Dermis blood vessel endothelial cell (primary cell): ENCODE measurements around the gene GNPTG. TPM values are rescaled to one million over a fixed set of nuclear protein-coding genes. Genes with fewer than 3 reads are reported as not detected.
A peak's percentile ranks its signal among the peaks of the same experiment; 100 is the strongest.

Source experiments
- DNase-seq: peaks from one replicate; pipeline ENCODE4 v3.0.0; 2010
- total RNA-seq: library from RNA; depleted of rRNA; stranded (reverse); fragments of >200 nt; gene quantifications from 2 replicates; pipeline ENCODE4 v1.2.3, GENCODE V29; 2014

Gene GNPTG
- total RNA-seq, 1 donor from 2014 or later: 49.9 TPM

DNA sequence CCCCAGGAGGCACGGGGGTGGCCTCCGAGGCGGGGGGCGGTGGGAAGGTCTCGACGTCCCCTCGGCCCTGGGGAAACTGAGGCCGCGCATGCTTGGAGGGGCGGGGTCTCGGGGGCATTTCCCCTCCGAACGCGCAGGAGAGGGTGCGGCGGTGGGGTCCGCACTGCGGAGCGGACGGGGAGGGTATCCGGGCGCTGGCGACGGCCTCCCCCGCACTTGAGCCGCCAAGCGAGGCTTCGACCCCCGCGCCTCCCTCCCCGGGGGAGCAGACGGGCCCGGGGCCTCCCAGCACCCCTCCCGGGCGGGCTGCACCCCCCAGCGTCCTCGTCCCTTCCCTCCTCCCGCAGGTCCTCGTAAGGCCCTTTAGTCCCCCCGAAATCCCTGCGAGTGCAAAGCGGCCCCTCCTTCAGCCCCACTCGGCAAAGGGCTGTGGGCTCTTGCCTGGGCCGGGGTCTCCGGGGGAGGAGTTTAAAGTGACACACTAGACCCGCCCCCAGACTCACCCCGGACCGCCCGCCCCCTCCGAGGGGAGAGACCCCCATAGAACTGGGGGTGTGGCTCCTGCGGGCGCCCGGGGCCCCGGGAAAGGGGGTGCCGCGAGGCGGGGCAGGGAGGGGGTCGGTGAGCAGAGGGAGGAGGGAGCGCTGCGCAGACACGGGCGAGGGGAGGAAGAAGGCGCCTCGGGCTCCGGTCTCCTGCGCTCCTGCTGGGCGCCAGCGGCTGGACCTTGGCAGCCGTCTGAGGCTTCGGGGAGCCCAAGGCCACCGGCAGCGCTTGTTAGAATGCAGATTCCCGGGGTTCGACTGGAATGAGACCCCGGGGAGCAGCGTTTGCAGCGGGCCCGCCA is 17.7 kb upstream of the GNPTG start:
- no peak for DNase-seq

DNA sequence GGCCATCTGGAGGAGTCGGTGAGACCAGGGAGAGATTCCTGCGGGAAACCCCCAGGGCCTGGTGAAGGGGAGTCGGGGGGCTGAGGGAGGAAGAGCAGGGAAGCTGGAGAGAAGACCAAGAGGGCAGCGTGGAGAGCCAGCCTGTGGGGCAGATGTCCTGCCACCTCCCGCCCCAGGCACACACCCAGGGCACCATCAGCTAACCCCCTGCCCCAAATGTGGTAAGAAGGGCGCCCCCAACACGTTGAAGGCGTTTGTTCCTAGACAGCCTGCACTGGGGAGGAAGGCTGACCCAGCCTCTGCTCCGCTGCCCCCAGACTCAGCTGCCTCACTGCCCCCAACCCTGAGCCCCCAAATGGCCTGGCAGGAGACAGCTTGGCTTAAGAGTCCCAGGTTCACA is 17.0 kb upstream of the GNPTG start:
- no peak for DNase-seq

DNA sequence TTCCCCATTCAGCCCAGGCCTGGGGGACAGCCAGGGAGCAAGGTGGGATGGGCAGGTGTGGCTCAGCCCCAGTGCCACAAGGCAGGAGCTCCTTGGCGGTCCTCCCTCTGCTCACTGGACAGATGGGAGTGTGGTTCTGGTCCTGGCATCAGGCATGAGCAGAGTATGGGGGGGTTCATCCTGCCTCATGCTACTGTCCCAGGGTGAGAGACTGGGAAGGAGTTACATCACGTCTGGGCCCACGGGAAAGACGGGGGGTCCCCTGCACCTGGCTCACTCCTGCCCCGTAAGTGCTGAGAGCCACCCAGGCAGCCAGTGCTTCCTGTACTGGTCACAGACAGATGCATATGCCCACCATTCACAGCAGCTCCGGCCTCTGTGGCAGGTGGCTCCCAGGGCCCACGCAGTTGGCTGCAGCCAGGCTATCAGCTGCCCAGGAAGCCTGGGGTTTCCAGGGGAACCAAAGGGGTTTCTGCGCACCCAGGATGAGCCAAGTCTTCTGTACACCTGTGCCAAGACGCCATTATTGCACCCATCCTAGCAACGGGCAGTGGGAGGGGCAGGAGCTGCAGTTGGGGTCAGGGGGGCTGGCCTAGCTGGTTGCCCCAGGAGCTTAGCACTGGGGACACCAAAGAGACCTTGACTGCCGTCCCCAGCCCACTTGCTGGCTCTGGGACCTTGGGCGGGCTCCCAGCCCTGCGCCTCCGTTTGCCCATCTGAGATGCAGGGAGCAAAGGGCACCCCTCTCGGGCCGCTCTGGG is 16.3 kb upstream of the GNPTG start:
- DNase-seq: no peak

DNA sequence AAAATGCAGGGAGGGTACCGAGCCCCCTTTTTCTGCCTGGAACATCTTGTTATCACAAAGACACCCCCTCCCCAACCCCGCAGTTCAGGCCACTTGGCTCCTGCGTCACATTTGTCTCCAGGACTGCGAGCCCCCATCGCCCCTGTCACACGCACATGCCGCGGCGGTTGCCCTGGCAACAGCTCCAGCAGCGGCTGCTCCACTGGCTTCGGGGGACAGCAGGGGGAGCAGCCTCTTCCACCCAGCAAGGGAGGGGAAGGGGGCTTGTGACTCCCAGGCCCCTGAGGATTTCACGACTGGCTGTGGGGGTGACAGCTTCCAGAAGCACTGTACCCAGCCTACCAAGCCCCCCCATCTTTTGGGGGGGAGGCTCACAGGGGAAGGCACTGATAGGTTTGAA is 15.7 kb upstream of the GNPTG start:
- no peak for DNase-seq

DNA sequence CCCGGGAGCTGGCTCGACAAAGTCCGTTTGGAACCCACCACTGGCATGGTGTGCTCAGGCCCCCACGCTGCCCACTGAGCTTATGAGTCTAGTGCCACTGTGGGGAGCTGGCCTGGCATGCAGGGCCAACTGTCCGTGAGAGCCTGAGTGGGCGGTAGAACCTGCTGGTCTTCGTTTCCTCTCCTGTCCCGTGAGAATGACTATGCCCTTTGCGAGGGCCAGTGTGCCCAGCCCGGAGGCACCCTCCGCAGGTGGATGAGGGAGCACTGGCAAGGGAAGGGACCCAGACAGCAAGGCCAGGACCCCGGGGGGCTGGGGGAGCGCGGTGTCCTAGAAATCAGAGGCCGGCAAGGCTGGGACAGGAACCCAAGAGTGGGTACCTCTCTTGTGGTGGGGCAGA is 15.1 kb upstream of the GNPTG start:
- no peak for DNase-seq

DNA sequence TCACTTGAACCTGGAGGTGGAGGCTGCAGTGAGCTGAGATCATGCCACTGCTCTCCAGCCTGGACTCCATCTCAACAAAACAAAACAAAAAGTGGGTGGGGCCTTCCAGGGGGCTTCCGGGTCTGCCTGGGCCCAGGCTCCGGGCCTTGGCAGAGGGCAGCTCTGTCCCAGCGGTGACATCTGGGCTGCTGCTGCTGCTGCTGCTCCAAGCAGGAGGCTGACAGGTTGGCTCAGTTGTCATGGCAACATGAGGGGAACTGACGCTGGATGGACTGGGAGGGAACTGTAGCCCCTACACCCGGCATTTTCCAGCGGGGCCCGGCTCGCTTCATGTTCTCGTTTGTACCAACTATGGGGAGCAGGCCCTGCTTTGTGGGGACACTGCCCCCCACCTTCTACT is 14.2 kb upstream of the GNPTG start:
- DNase-seq: no peak

DNA sequence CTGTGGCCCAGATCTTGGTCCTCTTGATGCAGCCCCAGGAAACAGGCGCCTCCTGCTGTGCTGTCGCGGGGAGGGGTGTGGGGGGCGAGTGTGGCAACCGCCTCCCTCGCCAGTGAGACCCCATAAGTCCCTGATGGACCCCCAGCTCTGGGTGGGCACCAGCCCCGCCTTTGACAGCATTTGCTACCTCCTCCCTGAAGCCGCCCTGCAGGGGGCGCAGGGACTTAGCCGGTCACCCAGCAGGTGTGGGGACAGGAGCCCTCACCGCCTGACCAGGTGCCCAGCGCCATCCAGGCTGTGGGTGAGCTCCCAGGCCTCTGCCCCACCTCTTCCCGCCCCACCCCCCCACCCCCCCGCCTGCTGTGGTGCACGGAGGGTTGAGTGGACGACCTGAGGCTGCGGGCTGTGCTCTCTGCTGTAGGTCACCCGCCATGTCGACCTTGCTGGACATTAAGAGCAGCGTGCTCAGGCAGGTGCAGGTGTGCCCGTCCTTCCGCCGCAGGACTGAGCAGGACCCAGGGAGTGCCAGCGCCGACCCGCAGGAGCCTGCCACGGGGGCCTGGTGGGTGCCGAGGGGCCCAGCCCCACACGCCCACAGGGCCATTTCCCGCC is 13.5 kb upstream of the GNPTG start:
- peak; percentile 46 for DNase-seq

DNA sequence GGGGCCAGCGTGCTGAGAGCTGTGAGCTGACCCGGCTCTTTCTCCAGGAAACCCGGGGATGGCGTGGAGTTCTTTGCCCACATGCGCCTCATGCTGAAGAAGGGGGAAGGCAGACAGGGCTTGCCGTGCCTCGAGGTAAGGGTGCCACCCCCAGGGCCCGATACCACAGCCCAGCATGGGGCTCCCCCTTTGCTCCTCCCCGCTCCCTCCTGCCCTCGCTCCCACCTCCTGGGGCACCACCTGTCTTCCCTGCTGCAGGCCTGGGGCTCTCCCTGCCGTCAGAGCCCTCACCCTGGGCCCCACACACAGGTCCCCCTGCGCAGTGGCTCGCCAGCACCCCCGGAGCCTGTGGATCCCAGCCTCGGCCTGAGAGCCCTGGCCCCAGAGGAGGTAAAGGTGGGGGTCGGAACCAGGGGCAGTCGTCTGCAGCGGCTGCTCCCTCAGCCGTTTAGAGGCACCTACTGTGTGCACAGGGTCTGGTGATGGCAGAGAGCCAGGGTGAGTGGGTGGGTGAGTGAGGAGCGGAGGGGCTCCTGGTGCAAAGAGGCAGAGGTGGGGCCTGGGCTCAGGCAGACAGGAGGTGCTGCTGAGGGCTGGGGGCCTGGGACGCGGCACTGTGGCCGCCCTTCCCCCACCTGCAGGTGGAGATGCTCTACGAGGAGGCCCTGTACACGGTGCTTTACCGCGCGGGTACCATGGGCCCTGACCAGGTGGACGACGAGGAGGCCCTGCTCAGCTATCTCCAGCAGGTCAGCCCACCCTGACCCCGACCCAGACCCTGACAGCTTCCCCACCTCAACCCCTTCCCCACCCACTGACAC is 12.7 kb upstream of the GNPTG start:
- no peak for DNase-seq

DNA sequence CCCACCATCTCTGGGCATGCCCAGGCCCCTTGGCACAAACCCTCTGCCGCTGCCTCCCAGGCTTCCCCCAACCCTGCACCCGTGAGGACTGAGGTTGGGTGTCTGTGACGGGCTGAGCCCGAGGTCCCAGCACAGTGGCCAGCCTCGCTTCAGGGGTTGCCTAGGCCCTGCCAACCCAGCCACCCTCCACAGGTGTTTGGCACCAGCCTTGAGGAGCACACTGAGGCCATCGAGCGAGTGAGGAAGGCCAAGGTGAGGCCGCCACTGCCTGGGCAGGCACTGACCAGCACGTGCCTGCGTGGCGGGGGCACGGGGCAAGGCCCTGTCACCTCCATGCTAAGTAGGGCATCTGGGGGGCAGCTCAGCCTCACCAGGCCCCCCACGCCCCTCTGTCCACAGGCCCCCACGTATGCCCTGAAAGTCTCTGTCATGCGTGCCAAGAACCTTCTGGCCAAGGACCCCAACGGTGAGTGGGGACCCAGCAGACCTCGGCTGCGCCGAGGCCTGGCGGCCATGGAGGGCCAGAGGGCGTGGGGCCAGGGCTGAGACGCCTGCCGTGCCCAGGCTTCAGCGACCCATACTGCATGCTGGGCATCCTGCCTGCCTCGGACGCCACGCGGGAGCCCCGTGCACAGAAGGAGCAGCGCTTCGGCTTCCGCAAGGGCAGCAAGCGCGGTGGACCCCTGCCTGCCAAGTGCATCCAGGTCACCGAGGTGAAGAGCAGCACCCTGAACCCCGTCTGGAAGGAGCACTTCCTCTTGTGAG is 10.8 kb upstream of the GNPTG start:
- no peak for DNase-seq

DNA sequence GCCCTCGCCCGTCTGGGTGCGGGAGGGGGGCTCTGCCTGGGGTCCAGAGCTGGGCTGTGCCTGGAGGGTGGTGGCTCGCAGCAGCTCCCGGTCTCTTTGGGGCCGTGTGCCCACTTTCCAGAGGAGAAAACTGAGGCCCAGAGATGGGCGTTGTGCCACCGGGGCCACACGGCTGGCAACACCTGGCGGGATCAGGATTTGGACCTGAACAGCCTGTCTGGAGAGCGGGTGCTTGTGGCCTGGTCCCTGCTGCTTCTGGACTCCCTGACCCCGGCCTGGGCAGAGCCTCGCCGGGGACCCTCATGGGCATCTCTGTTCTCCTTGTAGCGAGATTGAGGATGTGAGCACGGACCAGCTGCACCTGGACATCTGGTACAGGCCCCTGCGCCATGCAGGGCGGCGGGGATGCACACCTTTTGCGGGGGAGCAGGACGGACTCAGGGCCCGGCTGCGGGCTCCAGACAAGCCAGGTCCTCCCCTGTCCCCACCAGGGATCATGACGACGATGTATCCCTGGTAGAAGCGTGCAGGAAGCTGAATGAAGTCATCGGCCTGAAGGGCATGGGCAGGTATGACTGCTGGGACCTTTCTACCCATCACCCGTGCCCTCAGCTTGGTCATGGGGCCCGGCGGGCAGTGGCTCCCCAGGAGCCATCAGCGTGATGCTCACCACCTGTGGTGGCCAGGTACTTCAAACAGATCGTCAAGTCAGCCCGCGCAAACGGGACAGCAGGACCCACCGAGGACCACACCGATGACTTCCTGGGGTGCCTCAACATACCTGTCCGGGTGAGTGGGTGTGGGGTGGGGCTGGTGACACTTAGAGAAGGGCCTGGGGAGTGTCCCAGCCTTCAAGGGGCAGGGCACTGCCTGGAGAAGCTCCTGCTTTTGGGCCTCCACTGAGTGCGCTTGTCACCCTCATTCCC is 10.0 kb upstream of the GNPTG start:
- DNase-seq: no peak

DNA sequence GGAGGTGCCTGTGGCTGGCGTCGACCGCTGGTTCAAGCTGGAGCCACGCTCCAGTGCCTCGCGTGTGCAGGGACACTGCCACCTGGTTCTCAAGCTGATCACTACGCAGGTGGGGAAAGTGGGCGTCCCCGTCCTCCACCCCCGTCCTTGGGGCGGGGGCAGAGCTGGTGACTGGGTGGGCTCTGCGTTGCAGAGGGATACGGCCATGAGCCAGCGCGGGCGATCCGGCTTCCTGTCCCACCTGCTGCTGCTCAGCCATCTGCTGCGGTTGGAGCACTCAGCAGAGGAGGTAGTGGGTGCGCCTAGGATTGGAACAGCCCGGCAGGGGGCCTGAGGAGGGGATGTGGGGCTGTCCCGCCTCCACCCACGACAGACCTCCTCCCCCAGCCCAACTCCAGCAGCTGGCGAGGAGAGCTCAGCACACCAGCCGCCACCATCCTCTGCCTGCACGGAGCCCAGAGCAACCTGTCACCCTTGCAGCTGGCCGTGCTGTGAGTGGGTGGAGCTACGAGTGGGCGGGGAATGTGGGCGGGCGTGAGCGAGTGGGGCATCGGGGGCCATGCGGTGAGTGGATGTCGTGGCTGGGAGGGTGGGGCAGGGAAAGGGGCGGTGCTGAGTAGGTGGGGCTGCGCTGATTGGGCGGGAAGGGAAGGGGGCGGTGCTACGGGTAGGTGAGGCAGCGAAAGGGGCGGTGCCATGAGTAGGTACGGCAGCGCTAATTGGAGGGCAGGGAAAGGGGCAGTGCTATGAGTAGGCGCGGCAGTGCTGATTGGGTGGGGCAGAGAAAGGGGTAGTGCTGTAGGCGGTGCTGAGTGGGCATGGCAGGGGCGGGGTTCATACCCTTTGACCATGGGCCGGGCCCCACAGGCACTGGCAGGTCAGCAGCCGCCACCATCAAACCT is 9.0 kb upstream of the GNPTG start:
- DNase-seq: peak; percentile 93

DNA sequence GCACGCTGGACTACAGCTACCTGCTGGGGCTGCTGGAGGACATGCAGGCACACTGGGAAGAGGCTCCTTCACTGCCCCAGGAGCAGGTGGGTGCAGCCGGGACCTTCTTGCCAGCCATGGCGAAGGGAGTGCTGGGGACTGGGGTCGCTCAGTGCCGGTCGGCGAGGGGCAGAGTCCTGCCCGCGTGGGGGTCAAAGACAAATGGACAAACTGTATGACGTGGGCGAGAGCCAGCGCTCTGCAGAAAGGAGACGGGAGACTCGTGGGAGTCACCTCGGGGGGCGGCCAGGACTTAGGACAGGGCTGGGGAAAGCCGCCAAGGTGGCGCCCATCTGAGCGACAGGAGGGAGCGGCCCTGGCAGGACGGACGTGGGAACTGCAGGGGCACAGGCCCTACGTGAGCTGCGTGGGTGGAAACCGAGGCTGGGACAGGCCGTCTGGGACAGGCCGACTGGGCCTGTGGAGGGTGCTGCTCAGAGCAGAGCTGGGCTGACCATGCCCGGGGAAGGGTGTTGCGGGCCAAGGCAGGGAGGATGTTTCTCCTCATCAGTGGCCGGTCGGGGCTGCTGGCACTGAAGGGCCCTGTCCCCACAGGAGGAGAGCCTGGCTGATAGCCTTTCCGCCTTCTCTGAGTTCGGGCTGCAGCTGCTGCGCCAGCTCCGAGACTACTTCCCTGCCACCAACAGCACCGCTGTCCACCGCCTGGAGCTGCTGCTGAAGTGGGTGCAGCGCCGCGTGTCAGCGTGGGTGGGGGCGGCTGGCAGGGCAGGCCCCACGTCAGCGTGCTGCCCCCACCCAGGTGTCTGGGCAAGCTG is 8.1 kb upstream of the GNPTG start:
- no peak for DNase-seq

DNA sequence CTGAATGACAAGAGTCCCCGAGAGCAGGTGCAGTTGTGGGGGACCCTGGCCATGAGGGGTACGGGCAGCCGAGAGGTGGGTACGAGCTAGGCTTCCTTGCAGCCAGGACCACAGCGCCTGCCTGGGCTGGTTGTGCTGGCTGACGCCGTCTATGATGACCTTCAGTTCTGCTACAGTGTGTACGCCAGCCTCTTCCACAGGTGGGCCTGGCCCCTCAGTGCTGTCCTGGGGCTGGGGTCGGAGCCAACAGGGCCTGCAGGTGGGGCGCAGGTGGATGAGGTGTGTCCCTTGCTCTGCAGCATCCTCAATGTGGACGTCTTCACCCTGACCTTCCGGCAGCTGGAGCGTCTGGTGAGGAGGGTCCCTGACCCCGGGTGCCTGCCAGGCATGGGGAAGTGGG is 7.2 kb upstream of the GNPTG start:
- no peak for DNase-seq

DNA sequence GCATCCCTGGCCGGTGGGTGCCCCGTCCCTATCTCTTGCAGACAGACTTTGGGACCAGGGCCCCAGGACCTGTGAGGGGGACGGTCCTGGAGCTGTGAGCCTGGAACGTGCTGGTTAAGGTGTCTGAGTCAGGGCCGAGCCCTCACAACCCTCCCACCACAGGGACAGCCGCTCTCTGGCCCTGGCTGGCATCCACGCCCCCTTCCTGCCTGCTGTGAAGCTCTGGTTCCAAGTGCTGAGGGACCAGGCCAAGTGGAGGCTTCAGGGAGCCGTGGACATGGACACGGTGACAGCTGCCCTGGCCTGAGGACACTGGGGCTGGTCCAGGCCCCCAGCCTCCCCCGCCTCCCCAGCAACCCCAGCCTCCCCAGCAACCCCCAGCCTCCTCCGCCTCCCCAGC is 6.6 kb upstream of the GNPTG start:
- DNase-seq: no peak

DNA sequence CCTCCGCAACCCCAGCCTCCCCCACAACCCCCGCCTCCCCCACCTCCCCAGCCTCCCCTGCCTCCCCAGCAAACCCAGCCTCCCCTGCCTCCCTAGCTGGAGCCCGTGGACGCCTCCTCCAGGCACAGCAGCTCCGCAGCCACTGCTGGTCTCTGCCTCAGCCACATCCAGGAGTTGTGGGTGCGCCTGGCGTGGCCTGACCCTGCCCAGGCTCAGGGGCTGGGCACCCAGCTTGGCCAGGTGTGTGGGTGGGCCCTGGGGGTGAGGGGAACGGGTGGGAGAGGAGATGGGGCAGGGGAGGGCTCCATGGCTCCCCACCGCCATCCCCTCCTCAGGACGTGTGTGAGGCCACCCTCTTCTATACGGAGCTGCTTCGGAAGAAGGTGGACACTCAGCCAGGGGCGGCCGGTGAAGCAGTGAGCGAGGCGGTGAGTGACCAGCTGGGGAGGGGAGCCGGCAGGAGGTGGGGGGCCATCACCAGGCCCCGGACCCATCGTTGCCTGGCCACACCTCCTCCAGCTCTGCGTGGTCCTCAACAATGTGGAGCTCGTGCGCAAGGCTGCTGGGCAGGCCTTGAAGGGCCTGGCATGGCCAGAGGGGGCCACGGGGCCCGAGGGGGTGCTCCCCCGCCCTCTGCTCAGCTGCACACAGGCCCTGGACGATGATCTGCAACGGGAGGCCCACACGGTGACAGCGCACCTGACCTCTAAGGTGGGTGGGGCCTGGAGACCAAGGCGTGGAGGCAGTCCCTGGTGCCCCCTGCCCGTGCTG is 5.9 kb upstream of the GNPTG start:
- DNase-seq: no peak

DNA sequence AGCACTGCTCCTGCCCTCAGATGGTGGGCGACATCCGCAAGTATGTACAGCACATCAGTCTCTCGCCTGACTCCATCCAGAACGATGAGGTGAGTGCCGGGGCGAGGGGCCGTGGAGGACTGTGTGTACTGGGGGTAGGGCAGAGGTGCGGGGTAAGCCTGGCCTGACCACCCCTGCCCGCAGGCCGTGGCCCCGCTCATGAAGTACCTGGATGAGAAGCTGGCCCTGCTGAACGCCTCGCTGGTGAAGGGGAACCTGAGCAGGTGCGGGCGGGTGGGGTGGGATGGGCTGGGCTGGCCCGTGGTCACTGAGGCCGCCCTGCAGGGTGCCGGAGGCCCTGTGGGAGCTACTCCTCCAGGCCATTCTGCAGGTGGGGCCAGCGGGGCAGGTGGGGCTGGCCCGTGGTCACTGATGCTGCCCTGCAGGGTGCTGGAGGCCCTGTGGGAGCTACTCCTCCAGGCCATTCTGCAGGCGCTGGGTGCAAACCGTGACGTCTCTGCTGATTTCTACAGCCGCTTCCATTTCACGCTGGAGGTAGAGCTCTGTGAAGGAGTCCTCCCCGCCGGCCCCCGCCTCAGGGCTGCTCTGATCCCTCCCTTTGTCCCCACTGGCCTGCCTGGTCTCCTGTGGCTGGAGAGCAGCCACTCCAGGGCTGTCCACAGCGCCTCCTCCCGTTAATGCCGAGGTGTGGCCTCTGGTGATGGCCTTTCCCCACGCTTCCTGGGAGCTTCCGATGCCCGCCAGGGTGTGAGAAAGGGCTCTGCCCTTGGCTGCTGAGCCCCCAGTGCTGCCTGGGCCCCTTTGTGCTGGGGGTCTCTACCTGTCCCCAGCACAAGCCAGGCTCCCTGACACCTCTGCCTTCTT is 5.1 kb upstream of the GNPTG start:
- DNase-seq: no peak

DNA sequence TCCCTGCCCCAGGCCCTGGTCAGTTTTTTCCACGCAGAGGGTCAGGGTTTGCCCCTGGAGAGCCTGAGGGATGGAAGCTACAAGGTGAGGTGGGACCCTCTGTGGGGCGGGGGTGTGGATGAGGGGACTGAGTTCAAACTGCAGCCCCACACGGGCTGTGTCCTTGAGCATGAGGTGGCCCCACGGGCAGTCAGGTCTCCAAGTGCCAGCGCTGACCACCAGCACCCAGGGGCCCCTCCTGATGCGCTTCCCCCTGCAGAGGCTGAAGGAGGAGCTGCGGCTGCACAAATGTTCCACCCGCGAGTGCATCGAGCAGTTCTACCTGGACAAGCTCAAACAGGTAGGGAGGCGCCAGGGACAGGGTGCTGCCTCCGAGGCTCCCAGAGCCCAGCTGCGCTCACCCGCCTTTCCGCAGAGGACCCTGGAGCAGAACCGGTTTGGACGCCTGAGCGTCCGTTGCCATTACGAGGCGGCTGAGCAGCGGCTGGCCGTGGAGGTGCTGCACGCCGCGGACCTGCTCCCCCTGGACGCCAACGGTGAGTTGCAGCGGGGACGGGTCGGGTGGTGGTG is 4.4 kb upstream of the GNPTG start:
- DNase-seq: no peak
